Urinary bladder (tissue), 4 donors: ENCODE data around the gene ANKRD44. TPM values are rescaled to one million over a fixed set of nuclear protein-coding genes. Genes with fewer than 3 reads are reported as not detected.

ENCODE experiments used
- DNase-seq: peaks from one replicate; pipeline ENCODE4 v3.0.0-alpha.2; 2015; ENCODE audit errors: extremely low spot score
- H3K27ac ChIP-seq: one replicate; pipeline ENCODE4 v1.5.1; 2013; ENCODE audit warnings: low read depth, mild to moderate bottlenecking, moderate library complexity
- H3K36me3 ChIP-seq: one replicate; pipeline ENCODE4 v1.6.1; 2013; ENCODE audit warnings: mild to moderate bottlenecking, moderate library complexity; ENCODE audit not compliant: insufficient read depth
- H3K4me1 ChIP-seq: one replicate; pipeline ENCODE4 v1.6.1; 2013; ENCODE audit warnings: mild to moderate bottlenecking, moderate library complexity; ENCODE audit not compliant: insufficient read depth
- H3K4me3 ChIP-seq: one replicate; pipeline ENCODE4 v1.5.1; 2013; ENCODE audit warnings: low read depth, low read length
- whole genome bisulfite sequencing: extraction: QIAGEN DNeasy Blood & Tissue Kit; methylation state at CpG from one replicate; pipeline ENCODE4 v1.1.7; 2013; 5-methylcytosine and 5-hydroxymethylcytosine counted together
- polyA plus RNA-seq: library from polyadenylated mRNA; stranded (reverse); fragments of 200-250 nt; gene quantifications from one replicate; pipeline ENCODE4 v1.2.3, GENCODE V29; 2013
- total RNA-seq: library from RNA; depleted of rRNA; stranded (reverse); fragments of >200 nt; gene quantifications from one replicate; pipeline ENCODE4 v1.2.3, GENCODE V29; 2014
- donor health status: healthy with polysubstance abuse.
- donor health status: healthy.

The ANKRD44 gene
- total and polyA plus RNA-seq, 2 donors: 17.5 to 39.4 TPM

DNA sequence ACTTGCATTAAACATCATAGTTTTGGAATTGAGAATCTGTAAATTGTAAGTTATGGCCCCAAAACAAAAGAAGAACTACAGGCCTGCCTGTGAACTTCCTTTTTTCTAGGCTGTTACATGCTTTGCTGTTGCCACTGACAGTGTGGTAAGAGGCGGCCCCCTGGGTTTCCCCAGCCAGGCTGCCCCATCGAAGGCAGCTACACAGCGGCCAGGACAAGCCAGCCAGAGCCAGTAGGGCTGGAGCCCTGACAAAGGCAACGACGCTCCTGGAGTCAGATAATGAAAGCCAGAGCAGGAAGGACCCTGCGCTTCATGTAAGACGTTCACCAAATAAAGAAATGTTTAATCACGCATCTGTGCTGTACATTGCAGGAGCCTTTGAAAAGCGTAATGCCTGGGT is 55.0 kb downstream of the ANKRD44 start:
- H3K4me1 ChIP-seq: no peaks in the 10 kb centered on the region
- H3K27ac ChIP-seq: no peak overlapping the region
- no peak for DNase-seq
- 18% methylated on average over 9 of the region's 9 CpGs for WGBS
- no peaks in the 10 kb centered on the region for H3K36me3 ChIP-seq
- H3K4me3 ChIP-seq: peak overlapping the region; percentile 4

DNA sequence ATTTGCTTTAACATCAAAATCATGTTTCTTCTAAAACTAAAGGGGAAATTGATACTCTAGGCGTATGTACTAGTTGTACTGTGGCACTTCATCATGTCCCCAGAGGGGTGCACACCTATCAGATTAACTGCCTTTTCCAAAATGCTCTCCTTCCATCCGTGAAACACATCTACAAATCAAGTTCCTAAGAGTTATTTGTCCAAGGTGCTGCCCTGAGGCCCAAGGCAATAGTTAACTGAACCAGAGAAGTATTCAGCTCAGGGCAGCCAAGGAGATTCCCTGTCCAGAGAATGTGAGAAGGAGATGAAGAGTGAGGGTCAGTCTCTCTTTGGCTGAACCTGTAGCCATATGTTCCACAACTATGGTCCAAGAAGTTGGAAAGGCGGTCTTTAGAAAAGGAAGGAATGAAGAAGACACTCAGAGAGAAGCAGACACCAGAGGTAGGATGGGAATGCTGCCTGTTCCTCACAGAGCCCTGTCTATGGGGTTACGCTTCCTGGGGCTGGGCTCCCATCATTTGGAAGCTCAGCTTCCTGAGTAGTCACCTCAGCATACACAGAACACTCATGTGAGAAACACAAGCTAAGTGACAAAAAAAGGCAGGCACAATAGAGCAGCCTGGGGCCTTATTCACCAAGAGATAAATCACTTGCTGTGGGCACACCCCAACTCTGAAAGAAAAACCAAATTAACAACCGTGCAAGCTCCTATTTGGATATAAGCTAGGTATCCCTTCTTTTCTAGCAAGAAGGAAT is 55.6 kb downstream of the ANKRD44 start:
- no peak overlapping the region for H3K27ac ChIP-seq
- no peak overlapping the region for H3K4me3 ChIP-seq
- DNase-seq: no peak
- H3K36me3 ChIP-seq: no peaks in the 10 kb centered on the region
- 76% methylated on average over 5 of the region's 5 CpGs for WGBS
- no peaks in the 10 kb centered on the region for H3K4me1 ChIP-seq

DNA sequence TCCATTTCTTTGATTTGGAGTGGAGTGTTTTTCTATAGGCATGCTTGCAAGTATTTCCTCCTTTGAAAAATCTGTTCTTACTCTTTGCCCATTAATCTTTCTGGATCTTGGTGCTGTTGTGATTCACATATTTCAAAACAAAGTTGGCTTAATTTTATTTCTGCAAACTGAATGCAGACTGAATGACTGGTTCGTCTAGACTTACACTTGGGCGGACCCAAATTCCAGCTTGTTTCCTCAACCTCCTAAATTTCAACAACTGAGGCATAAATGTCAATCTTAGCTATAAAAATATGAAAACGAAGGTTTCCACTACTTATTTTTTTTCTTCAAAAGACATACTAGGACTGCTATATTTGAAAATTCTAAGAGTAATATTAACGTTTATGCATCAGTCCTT is 59.0 kb downstream of the ANKRD44 start:
- 56% methylated on average over 4 of the region's 4 CpGs for WGBS
- no peak for DNase-seq
- H3K4me1 ChIP-seq: no peaks in the 10 kb centered on the region
- H3K27ac ChIP-seq: no peak overlapping the region
- no peak overlapping the region for H3K4me3 ChIP-seq
- no peaks in the 10 kb centered on the region for H3K36me3 ChIP-seq

DNA sequence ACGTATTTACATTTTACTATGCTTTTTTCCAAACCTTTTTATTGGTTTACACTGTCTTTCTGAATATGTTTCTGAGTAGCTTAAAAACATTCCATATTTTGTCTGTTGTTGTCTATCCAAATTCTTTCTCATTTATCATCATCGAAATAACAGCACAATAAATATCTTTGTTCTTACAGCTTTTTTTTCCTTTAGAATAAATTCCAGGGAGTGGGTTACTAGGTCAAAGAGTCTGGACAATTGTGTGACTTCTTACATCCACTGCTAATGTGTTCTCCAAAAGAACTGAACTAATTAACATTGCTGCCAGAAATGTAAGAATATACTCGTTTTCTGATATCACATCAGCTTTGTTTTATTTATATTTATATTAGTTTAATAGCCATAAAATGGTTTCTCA is 59.4 kb downstream of the ANKRD44 start:
- H3K4me1 ChIP-seq: no peaks in the 10 kb centered on the region
- 38% methylated on average over 3 of the region's 3 CpGs for WGBS
- no peak overlapping the region for H3K27ac ChIP-seq
- no peak overlapping the region for H3K4me3 ChIP-seq
- no peaks in the 10 kb centered on the region for H3K36me3 ChIP-seq
- no peak for DNase-seq

DNA sequence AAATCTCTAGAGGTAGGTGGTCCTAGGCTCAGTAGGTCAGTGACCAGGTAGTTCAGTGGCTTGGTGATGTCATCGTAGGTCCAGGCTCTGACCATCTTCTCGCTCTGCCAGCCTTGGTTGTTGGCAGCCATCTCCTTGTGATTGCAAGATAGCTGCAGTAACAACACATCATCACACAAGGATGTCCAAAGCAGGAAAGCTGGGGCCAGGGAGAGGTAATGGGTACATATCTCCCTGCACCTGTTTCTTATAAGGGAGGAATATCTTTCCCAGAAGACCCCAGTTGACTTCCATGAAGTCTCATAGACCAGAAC is 60.5 kb downstream of the ANKRD44 start:
- whole genome bisulfite sequencing: 96% methylated on average over 2 of the region's 2 CpGs
- no peak overlapping the region for H3K27ac ChIP-seq
- H3K4me3 ChIP-seq: no peak overlapping the region
- no peaks in the 10 kb centered on the region for H3K4me1 ChIP-seq
- DNase-seq: no peak
- no peaks in the 10 kb centered on the region for H3K36me3 ChIP-seq

DNA sequence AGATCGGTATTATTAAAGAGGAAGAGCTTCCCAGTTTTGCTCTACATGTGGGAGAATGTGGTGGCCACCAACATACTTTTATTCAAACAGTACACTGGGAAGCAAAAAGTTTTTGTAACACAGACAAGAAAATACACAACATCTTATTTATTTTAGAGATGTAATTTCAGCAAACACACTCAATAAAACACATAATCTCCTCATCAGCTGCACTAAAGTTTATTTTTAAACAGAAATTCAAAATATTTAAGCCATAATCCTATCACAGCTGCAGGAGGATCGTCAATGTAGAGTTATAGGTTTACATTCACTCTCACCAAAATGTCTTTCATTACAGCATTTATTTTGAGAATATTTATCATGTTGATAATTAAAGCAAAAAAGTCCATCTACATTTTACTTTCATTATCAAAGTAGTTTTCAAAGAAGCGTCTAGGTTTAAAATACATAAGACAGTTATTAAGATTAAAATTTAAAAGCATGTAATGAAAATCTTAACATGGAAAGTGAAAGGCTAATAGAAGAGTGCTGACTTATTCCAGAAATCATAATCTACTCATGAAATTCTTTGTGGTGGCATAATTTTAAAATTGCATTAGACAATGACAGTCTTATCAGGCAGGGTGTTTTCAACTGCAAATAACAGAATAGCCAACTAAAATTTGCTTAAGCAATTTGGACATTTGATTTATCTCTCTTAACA is 61.0 kb downstream of the ANKRD44 start:
- Histone ChIP-seq H3K36me3 (no peaks in the 10 kb centered on the region), H3K4me3 (no peak overlapping the region), H3K4me1 (no peaks in the 10 kb centered on the region), H3K27ac (no peak overlapping the region)
- 58% methylated on average over 3 of the region's 3 CpGs for WGBS
- no peak for DNase-seq

DNA sequence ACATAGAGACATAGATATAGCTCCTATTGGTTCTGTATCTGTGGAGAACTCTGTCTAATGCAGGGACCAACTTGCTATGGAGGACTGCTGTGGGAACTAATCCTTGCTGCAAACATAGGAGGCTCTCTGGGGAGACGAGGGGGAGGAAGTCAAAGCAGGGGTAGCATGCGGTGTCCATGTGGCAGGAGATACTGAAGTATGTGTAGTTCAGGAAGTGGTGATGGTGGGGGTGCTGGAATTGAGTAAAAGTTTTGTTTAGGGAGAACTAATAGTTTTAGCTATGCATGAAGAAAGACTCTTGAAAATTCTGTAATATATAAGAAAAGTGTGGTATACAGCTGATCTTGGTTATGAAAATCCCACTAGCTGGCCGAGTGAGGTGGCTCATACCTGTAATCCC is 62.0 kb downstream of the ANKRD44 start:
- H3K4me3 ChIP-seq: no peak overlapping the region
- DNase-seq: no peak
- H3K36me3 ChIP-seq: no peaks in the 10 kb centered on the region
- H3K4me1 ChIP-seq: no peaks in the 10 kb centered on the region
- H3K27ac ChIP-seq: no peak overlapping the region
- 84% methylated on average over 3 of the region's 3 CpGs for WGBS

DNA sequence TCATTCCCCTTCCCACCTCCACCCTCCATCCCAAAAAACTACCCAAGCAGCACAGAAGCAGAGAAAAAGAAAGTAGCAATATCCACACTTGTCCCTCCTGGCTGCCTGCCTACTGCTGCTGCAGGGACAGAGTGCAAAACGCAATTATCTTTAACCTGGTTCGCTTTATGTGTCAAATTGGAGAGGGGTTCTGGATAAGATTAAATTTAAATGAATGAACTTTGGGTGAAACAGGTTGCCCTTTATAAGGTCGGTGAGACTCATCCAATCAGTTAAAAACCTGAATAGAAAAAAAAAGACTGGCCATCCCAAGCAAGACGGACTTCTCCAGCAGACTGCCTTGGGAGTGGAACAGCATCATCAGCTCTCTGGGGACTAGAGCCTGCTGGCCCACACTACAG is 62.6 kb downstream of the ANKRD44 start:
- Histone ChIP-seq H3K27ac (no peak overlapping the region), H3K4me3 (no peak overlapping the region), H3K36me3 (no peaks in the 10 kb centered on the region), H3K4me1 (no peaks in the 10 kb centered on the region)
- WGBS: 87% methylated on average over 4 of the region's 4 CpGs
- no peak for DNase-seq

DNA sequence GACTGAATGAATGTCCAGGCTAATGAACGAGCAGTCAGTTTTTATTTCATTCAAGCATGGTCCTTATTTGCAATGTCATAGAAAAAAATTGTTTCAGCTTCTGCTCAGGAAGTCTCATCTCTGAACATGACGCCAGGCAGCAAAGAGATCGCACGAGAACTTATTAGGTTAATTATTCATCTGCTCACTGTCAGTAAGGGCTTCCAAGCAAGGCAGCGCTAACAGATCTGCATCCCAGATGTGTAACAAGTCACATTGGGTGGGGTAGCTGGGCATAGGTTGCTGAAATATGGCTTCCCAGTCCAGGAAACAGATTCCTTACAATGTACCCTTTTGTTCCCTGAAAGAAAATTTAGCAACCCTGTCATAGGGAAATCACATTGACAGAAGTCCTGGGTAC is 63.5 kb downstream of the ANKRD44 start:
- DNase-seq: no peak
- Histone ChIP-seq H3K4me3 (no peak overlapping the region), H3K4me1 (no peaks in the 10 kb centered on the region), H3K36me3 (no peaks in the 10 kb centered on the region), H3K27ac (no peak overlapping the region)
- 91% methylated on average over 5 of the region's 5 CpGs for WGBS

DNA sequence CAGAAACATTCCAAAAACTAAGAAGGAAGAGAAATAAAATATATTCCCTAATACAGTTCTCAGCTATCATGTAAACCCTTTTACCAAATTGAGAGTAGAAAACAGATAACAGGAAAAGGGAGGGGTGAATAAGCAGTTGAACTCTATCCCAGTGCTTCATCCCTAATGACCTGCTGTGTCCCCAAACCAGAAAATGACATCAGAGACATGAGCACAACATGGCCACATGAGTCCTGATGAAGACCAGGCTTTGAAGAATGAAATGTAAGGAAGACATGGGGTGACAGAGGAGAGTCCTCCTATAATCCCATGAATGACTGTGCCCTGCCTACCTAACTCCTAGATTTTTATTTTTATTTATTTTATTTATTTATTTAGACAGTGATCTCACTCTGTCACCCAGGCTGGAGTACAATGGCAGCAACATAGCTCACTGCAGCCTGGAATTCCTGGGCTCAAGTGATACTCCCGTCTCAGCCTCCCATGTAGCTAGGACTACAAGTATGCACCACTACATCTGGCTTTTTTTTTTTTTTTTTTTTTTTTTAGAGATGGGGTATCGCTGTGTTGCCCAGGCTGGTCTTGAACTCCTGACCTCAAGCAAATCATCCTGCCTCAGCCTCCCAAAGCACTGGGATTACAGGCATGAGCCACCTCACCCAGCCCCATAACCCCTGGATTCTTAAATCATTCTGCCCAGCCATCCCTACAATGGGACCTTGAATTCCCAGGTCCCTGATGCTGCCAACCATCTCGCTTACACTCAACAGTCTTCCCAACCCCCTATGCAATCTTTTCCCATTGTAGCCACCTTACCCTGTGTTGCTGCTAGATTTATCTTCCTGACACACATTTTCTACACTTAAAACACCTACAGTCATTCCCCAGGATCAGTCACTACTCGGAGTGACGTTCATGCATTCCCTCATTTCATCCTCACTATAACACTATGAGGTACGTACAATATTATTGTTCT is 64.5 kb downstream of the ANKRD44 start:
- H3K4me1 ChIP-seq: no peaks in the 10 kb centered on the region
- no peaks in the 10 kb centered on the region for H3K36me3 ChIP-seq
- H3K4me3 ChIP-seq: no peak overlapping the region
- 98% methylated on average over 6 of the region's 6 CpGs for WGBS
- DNase-seq: no peak
- no peak overlapping the region for H3K27ac ChIP-seq

DNA sequence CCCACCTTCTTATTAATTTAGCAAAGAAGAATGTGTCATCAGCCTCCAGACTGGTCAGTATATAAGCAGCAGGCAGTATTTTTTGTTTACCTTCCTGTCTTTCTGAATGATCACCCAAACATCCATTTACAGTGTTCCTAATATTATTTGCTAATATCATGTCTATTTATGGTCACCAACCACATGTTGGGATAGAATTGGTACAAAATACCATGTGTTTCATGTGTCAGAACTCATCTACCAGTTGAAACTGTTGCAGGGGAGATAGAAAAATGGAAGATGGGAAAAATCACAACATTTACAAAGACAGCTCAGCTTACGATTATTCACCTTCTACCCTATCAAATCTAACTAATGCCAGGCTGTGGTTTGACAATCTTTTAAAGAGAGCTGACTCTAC is 66.2 kb downstream of the ANKRD44 start:
- no peaks in the 10 kb centered on the region for H3K36me3 ChIP-seq
- no peak for DNase-seq
- H3K4me3 ChIP-seq: no peak overlapping the region
- 92% methylated on average over 1 of the region's 1 CpG for WGBS
- H3K4me1 ChIP-seq: no peaks in the 10 kb centered on the region
- no peak overlapping the region for H3K27ac ChIP-seq

DNA sequence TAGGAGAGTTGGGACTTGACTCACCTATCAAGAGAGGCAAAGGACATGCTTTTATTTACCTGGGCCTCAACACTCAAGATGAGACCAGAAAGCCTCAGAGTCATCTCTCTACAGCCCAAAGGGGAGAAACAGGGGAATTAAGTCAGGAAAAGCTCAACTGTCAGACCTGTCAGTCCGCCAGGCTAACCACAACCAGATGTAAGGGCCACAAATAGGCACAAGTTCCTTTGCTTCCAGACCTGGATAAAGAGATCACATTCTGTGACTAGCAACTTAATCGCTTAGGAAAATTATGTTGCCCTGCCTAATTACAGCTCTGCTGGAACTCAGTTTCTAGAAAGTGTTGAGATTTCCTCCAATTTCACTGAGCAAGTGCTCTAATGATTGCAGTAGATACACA is 67.9 kb downstream of the ANKRD44 start:
- WGBS: 91% methylated on average over 2 of the region's 2 CpGs
- H3K4me3 ChIP-seq: no peak overlapping the region
- no peaks in the 10 kb centered on the region for H3K4me1 ChIP-seq
- no peaks in the 10 kb centered on the region for H3K36me3 ChIP-seq
- DNase-seq: no peak
- H3K27ac ChIP-seq: no peak overlapping the region

DNA sequence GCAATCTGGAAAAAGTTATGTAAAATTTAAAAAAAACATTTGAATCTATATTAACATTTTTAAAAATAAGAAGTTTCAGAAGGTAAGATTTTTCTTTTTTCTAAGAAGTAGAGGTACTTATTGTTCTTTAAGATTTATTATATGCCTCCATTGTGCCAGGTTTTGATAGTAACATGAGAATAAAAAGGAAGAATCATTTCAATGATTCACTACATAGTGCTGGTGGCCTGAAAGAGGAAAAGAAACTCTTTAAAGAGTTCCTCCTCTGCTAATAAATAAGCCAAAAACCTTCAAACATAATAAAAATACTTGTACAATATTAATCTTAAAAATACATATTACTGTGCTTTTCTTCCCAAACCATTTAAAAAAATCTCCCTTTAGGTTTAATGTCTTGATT is 69.0 kb downstream of the ANKRD44 start:
- Histone ChIP-seq H3K36me3 (no peaks in the 10 kb centered on the region), H3K4me3 (no peak overlapping the region), H3K27ac (no peak overlapping the region), H3K4me1 (no peaks in the 10 kb centered on the region)
- no peak for DNase-seq

DNA sequence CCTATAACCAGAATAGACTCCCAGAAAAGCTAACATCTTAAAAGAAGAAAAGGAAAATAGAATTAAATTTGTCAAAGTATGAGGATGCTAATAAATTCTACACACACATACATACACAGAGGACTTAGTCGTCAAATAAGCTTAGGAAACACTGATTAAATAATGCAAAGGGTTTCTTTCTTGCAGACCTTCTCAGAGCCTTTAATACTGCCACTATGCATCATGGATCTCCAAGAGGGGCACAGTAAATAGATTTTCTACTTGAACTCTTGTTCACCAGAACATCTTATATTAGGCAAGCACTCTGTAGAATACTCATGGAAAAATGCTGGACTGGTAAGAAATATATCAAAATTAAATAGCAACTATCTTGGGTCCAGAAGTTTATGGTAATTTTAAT is 69.4 kb downstream of the ANKRD44 start:
- Histone ChIP-seq H3K27ac (no peak overlapping the region), H3K36me3 (no peaks in the 10 kb centered on the region), H3K4me1 (no peaks in the 10 kb centered on the region), H3K4me3 (no peak overlapping the region)
- WGBS: 89% methylated on average over 1 of the region's 1 CpG
- no peak for DNase-seq
